Mammary epithelial cell (primary cell): ENCODE data around the gene B4GALNT3.

ENCODE experiments used
- EZH2 ChIP-seq: IDR thresholded peaks from 2 replicates; pipeline ENCODE4 v1.6.1; 2012; ENCODE audit warnings: low read length, inconsistent platforms, borderline replicate concordance
- TF ChIP-seq, protein P1 (sequence below), 2 donors: IDR thresholded peaks in 1 of 2; conservative IDR thresholded peaks in 1 of 2; 2 replicates each; pipeline ENCODE4 v1.5.1; 2011 to 2012; ENCODE audit warnings: inconsistent platforms in 2 of 2, low read length in 2 of 2, mild to moderate bottlenecking in 2 of 2, control low read depth in 1 of 2, low read depth in 1 of 2; ENCODE audit not compliant: insufficient read depth in 1 of 2; ENCODE audit errors: extremely low read depth in 1 of 2

- TF ChIP-seq, protein P1, sequence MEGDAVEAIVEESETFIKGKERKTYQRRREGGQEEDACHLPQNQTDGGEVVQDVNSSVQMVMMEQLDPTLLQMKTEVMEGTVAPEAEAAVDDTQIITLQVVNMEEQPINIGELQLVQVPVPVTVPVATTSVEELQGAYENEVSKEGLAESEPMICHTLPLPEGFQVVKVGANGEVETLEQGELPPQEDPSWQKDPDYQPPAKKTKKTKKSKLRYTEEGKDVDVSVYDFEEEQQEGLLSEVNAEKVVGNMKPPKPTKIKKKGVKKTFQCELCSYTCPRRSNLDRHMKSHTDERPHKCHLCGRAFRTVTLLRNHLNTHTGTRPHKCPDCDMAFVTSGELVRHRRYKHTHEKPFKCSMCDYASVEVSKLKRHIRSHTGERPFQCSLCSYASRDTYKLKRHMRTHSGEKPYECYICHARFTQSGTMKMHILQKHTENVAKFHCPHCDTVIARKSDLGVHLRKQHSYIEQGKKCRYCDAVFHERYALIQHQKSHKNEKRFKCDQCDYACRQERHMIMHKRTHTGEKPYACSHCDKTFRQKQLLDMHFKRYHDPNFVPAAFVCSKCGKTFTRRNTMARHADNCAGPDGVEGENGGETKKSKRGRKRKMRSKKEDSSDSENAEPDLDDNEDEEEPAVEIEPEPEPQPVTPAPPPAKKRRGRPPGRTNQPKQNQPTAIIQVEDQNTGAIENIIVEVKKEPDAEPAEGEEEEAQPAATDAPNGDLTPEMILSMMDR (conservative IDR thresholded peaks at IDR 0.05 in 1 of 2, IDR thresholded peaks at IDR 0.05 in 1 of 2; ENCODE audit: extremely low read depth in 1 of 2, insufficient read depth in 1 of 2, low read depth in 1 of 2, low read length in 2 of 2) = no peak
- no peak for TF ChIP-seq EZH2
These were observed 82.8 kb downstream of the B4GALNT3 start for GRCh38 chr12:542395-543113.
